ENCODE results near the gene SLC1A4.

DNA sequence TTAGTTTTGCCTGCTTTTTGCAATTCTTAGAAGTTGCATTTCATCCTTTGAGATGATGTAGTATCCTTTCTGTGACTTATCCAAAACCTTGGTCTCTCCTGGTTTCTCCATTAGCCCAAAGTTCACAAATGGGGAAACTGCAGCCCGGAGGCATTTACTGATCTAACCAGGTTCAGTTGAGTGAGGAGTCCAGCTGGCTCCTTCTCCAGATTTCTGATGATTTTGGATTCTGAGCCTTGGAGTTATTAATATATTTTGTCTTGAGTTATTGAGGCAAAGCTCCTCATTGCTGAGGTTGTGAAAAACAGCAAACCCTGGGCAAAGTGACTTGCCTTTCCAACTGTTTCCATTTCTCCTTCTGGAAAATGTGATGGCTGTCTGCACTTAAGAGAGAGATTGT, 1.7 kb downstream of the SLC1A4 start:
- TF ChIP-seq, protein P1, sequence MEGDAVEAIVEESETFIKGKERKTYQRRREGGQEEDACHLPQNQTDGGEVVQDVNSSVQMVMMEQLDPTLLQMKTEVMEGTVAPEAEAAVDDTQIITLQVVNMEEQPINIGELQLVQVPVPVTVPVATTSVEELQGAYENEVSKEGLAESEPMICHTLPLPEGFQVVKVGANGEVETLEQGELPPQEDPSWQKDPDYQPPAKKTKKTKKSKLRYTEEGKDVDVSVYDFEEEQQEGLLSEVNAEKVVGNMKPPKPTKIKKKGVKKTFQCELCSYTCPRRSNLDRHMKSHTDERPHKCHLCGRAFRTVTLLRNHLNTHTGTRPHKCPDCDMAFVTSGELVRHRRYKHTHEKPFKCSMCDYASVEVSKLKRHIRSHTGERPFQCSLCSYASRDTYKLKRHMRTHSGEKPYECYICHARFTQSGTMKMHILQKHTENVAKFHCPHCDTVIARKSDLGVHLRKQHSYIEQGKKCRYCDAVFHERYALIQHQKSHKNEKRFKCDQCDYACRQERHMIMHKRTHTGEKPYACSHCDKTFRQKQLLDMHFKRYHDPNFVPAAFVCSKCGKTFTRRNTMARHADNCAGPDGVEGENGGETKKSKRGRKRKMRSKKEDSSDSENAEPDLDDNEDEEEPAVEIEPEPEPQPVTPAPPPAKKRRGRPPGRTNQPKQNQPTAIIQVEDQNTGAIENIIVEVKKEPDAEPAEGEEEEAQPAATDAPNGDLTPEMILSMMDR (IDR thresholded peaks at IDR 0.05) = no peak
- no peak for TF ChIP-seq POLR2A (IDR thresholded peaks at IDR 0.05)

Data from testis (tissue), 2 donors.